Midbrain (tissue), 1 donor: ENCODE results near the gene ZNF519.
"Not testable (repeated sequence)": the region's sequence is repeated elsewhere in the genome, so short reads cannot be mapped to it uniquely, and the experiment has no call there.

Experiments
- DNase-seq: peaks from one replicate; lab custom pipeline; 2025; lab: John Stamatoyannopoulos, UW

The ZNF519 gene

GRCh38 chr18:14132271-14132700 is at the start of gene ZNF519:
Gene ZNF519 (minus strand): TSS chr18:14132435. CDS start chr18:14132277, 158 bp downstream.
- DNase-seq = peak; percentile 95

DNA sequence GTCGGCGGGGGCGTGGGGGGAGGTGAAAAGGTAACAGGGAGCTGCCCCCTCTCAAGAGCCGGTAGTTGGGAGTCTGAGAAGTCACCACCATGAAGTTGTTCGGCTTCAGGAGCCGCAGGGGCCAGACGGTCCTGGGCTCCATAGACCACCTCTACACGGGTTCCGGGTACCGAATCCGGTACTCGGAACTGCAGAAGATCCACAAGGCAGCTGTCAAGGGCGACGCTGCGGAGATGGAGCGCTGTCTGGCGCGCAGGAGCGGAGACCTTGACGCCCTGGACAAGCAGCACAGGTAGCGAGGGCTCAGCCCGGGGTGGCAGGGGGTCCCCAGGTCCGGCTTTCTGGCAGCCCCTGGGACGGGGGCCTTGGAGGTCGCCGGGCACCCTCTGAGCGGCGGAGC is 47.1 kb upstream of the ZNF519 start:
- no peak for DNase-seq

- peak; percentile 32 for DNase-seq
These were observed 46.3 kb upstream of the ZNF519 start for GRCh38 chr18:14178321-14179196.

GRCh38 chr18:14177540-14178320 is 45.5 kb upstream of the ZNF519 start:
- not testable (repeated sequence) for DNase-seq

DNA sequence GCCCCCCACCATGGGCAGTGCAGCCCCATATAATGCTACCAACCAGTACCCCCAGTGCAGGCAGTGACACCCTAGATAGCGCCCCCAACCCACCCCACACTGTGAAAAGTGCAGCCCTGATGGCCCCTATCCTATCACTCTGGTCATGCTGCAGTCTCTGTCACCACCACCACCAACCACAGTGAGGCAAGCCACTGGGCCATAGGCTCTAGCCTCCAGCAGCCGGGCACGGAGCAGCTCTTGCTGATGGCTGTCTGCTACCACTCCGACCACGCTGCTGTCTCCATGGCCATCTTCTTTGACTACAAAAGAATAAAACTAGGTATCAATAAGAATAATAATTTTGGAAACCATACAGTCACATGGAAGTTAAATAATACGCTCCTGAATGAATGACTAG is 43.2 kb upstream of the ZNF519 start:
- not testable (repeated sequence) for DNase-seq

DNA sequence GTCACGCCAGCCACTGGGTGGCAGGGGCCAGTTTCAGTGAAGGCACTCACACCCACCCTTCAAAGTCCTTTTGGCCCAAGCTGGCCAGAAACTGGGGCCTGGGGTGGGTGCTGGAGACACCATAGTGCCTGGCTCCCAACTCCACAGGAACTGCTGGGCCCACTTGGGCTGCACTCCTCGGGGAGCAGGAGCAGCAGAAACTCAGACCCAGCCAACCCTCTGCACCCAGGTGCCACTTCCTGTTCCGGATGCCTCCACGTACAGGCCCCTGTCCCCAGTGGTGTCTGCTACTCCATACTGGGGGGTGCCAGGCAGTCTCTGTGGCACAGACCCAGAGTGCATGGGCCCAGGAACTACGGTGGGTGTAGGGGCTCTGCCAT is 42.5 kb upstream of the ZNF519 start:
- no peak for DNase-seq

- not testable (repeated sequence) for DNase-seq
These were observed 41.9 kb upstream of the ZNF519 start for GRCh38 chr18:14174002-14174705.

DNA sequence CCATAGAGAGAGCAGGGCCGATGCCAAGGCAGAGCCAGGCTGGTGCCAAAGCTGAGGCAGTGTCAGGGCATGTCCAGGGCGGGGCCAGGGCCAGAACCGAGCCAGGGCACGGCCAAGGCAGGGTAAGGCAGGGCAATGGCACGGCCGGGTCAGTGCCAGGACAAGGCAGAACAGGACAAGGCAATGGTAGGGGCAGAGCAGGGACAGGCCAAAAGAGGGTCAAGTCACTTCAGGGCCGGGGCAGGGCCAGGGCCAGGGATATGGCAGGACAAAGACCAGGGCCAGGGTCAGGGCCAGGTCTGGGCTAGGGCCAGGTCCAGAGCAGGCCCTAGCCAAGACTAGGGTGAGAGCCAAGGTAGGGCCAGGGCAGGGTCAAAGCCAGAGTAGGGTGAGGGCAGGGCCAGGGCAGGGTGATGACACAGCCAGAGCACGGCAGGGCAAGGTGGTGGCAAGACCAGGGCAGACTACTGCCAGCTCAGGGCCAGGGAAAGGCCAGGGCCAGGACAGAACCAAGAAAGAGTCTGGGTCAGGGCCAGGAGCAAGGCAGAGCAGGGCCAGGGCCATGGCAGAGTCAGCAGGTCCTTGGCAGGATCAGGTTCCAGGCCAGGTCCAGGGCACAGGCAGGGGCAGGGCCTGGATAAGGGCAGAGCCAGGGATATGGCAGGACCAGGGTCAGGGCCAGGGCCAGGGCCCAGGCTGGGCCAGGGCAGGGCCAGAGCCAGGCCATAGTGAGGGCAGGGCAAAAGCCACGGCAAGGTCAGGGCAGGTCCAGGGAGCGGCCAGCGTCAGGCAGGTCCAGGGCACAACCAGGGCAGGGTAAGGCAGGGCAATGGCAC is 41.1 kb upstream of the ZNF519 start:
- DNase-seq = not testable (repeated sequence)

DNA sequence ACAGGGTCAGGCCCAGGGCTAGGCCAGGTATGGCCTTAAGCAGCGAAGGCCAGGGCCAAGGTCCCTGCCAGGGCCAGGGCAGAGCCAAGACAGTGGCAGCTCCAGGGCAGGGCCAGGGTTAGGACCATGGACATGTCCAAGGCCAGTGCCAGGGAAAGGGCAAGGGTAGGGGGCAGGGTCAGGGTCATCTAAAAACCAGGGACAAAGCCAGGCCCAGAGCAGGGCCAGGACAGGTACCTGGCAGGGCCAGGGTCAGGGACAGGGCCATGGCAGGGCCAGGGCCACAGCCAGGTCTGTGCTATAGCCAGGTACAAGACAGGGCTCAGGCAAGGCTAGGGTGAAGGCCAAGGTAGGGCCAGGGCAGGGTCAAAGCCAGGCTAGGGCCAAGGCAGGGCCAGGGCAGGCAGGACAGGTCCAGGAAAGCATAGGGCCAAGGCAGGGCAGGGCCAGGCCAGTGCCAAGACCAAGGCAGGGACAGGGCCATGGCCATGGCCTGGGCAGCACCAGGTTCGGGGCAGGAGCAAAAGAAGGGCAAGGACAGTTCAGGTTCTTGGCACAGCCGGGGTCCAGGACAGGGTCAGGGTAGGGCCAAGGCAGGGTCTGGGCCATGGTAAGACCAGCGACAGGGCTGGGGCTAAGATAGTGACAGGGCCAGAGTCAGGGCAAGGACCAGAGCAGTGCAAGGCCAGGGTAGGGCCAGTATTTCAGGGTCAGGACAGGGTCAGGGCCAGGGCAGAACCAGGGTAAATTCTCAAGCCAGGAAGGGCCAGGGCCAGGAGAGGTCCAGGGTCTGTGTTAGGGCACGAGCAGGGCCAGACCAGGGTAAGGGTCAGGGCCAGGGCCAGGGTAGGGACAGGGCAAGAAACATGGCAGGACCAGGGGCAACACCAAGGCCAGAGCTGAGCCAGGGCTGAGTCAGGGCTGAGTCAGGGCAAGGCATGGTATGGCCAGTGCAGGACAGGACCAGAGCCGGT is 40.2 kb upstream of the ZNF519 start:
- not testable (repeated sequence) for DNase-seq

GRCh38 chr18:14171301-14172141 is 39.3 kb upstream of the ZNF519 start:
- DNase-seq = not testable (repeated sequence)

DNA sequence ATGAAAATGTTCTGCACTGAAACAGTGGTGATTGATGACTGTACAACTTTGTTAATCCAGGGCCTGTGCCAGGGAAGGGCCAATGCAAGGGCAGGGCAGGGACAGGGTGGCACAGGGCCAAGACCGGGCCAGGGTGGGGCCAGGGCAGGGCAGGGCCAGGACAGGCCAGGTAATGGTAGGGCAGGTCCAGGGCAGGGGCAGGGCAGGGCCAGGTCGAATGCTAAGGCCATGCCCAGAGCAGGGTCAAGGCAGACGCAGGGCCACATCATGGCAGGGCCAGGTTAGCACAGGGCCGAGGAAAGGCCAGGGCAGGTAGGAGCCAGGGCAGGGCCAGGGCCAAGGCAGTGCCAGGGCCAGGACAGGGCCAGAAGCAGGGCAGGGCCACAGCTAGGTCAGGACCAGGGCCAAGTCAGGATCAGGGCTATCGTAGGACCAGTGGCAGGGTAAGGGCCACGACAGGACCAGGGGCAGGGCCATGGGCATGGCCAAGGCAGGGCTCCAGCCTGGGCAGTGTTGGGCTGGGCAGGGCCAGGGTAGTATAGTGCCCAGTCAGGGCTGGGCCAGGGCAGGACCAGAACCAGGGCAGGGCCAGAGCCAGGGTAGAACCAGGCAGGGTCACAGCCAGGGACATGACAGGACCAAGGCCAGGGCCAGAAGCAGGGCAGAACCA is 38.3 kb upstream of the ZNF519 start:
- not testable (repeated sequence) for DNase-seq

DNA sequence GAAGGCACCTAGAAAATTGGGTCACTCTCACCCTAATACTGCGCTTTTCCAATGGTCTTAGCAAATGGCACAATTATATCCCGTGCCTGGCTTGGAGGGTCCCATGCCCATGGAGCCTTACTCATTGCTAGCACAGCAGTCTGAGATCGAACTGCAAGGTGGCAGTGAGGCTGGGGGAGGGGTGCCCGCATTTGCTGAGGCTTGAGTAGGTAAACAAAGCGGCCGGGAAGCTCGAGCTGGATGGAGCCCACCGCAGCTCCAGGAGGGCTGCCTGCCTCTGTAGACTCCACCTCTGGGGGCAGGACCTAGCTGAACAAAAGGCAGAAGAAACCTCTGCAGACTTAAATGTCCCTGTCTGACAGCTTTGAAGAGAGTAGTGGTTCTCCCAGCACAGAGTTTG is 30.7 kb upstream of the ZNF519 start:
- not testable (repeated sequence) for DNase-seq

DNA sequence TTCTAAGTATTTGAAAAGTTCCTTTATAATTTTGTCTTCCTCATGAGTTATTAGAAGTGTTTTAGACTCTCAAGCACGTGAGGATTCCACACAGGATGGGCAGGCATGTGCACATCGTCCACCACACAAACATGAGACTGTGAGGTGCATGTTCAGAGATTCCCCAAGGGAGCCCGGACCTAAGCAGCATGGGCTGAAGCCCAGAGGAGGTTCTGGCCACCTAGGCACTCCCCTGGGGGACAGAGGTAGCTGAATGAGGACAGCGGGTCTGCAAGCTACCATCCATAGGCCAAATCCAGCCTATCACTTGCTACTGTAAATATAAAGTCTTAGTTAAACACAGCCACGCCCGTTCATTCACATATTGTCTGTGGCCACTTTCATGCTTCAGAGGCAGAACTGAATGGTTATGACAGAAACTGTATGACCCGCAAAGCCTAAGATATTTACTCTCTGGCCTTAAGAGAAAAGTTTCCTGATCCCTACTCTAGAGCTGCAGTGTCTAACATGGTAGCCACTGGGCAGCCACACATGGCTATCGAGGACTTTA is 19.4 kb upstream of the ZNF519 start:
- DNase-seq = not testable (repeated sequence)

- DNase-seq = not testable (repeated sequence)
These were observed 18.5 kb upstream of the ZNF519 start for GRCh38 chr18:14150766-14151165.

- DNase-seq = not testable (repeated sequence)
These were observed 17.7 kb upstream of the ZNF519 start for GRCh38 chr18:14149916-14150420.

DNA sequence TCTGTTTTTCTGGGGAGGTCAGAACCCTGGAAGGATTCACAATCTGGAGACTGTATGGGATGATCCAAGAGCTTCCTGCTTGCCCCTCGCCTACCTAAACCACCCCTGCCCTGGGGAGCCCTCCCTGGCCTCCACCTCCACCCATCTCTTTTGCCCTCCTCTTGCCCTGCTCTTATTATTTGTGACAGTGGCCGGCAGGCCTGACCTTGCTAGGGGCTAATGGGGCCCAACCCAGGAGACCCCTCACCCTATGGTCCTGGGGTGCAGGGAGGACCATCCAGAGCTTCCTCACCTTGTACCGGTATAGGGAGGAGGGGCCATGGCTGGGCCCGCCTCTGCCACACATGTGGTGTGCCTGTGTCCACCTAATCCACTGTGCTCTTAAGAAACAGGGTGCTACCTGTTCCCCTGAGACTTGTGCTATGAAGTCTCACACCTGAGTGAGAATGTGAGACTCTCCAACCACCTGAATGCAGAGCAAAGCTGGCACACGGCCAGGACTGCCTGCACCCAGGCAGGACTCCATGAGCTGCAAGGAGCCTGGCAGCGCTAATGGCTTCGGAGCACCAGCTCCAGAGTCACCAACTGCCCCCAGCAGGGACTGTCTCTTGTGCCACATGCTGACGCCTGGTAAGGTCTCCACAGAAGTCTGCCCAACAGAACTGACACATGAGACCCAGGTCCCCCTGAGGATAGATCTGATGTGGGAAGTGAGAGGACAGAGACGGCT is 17.1 kb upstream of the ZNF519 start:
- not testable (repeated sequence) for DNase-seq
